B cell (primary cell): Measurements from ENCODE around the gene IL31. TPM values are rescaled to one million over a fixed set of nuclear protein-coding genes. Genes with fewer than 3 reads are reported as not detected.

ENCODE experiments used
- ATAC-seq: fragments of 200-7000 bp; cut with Tn5 transposase; one replicate; pipeline ENCODE4 v1.10.0; 2021; ENCODE audit warnings: low read depth, mild to moderate bottlenecking, moderate number of reproducible peaks, moderate library complexity
- CTCF ChIA-PET: fragments of 350-600 bp; sonication (Branson Sonifier 250); formaldehyde crosslinking; loops from one replicate; lab custom pipeline; 2021; ENCODE audit warnings: antibody characterized with exemption, inconsistent platforms; lab: Charles Lee
- POLR2A ChIA-PET: fragments of 350-600 bp; sonication (Branson Sonifier 250); formaldehyde crosslinking; loops from one replicate; lab custom pipeline; 2021; ENCODE audit warnings: antibody characterized with exemption; lab: Charles Lee
- DNase-seq: peaks from one replicate; pipeline ENCODE4 v3.0.0; 2013
- H2AFZ ChIP-seq: 2 replicates; pipeline ENCODE4 v1.6.1; 2012; ENCODE audit warnings: mild to moderate bottlenecking, low read depth, low read length; ENCODE audit not compliant: insufficient read depth, poor library complexity, severe bottlenecking
- H3K27ac ChIP-seq, 2 donors: 1 replicate in 1 of 2; 2 replicates in 1 of 2; pipeline ENCODE4 v1.5.1; 2012 to 2013; ENCODE audit warnings: low read length in 2 of 2, mild to moderate bottlenecking in 2 of 2, moderate library complexity in 1 of 2
- H3K27me3 ChIP-seq, 4 experiments: fragments of 200-600 bp in 1 of 4; sonication (generic) in 1 of 4; replicated peaks in 1 of 4; 1 replicate in 2 of 4; 2 replicates in 2 of 4; pipeline versions ENCODE4 v1.6.1 to v1.7.0; 2013 to 2016; ENCODE audit warnings: low read length in 3 of 4, mild to moderate bottlenecking in 2 of 4, mixed read lengths in 1 of 4, moderate library complexity in 1 of 4; ENCODE audit not compliant: insufficient read depth in 4 of 4, control insufficient read depth in 3 of 4; ENCODE audit errors: control extremely low read depth in 1 of 4
- H3K36me3 ChIP-seq, 2 experiments: replicated peaks in 1 of 2; 1 replicate in 1 of 2; 2 replicates in 1 of 2; pipeline versions ENCODE4 v1.6.1 to v1.7.1; 2013; ENCODE audit warnings: low read length in 1 of 2; ENCODE audit not compliant: insufficient read depth in 2 of 2, control insufficient read depth in 1 of 2; ENCODE audit errors: control extremely low read depth in 1 of 2, extremely low read depth in 1 of 2
- H3K4me1 ChIP-seq, 2 donors: fragments of 200-600 bp in 1 of 2; sonication (generic) in 1 of 2; 1 replicate in 1 of 2; 2 replicates in 1 of 2; pipeline versions ENCODE4 v1.5.1 to v1.6.1; 2013 to 2017; ENCODE audit warnings: low read length in 2 of 2; ENCODE audit not compliant: control insufficient read depth in 2 of 2, insufficient read depth in 2 of 2
- H3K4me2 ChIP-seq: replicated peaks from 2 replicates; pipeline ENCODE3; 2012; ENCODE audit warnings: mild to moderate bottlenecking, low read depth, low read length; ENCODE audit not compliant: poor library complexity, severe bottlenecking
- H3K4me3 ChIP-seq, 5 experiments: fragments of 200-600 bp in 1 of 5; sonication (generic) in 1 of 5; 1 replicate in 3 of 5; 2 replicates in 2 of 5; pipeline versions ENCODE4 v1.5.1 to v1.7.0; 2011 to 2016; ENCODE audit warnings: low read length in 4 of 5, mild to moderate bottlenecking in 4 of 5, low read depth in 2 of 5, control low read depth in 1 of 5, moderate library complexity in 1 of 5; ENCODE audit not compliant: insufficient read depth in 1 of 5; ENCODE audit errors: control extremely low read depth in 1 of 5, extremely low read depth in 1 of 5
- H3K79me2 ChIP-seq: fragments of 200-600 bp; sonication (generic); one replicate; pipeline ENCODE4 v1.6.0; 2016; ENCODE audit warnings: low read length; ENCODE audit not compliant: control insufficient read depth, insufficient read depth
- H3K9ac ChIP-seq: fragments of 200-600 bp; sonication (generic); 2 replicates; pipeline ENCODE4 v1.6.1; 2017; ENCODE audit warnings: mild to moderate bottlenecking, low read length, moderate library complexity
- H3K9me3 ChIP-seq, 3 donors: one replicate each; pipeline versions ENCODE4 v1.6.1 to v1.7.1; 2013; ENCODE audit warnings: low read length in 2 of 3; ENCODE audit not compliant: control insufficient read depth in 2 of 3, insufficient read depth in 1 of 3; ENCODE audit errors: control extremely low read depth in 1 of 3
- H4K20me1 ChIP-seq: 2 replicates; pipeline ENCODE4 v1.6.0; 2012; ENCODE audit warnings: mild to moderate bottlenecking, low read length; ENCODE audit not compliant: insufficient read depth, control insufficient read depth, poor library complexity, severe bottlenecking
- H3K27ac Mint-ChIP-seq: one replicate; pipeline ENCODE4 v1.8.0; 2021; ENCODE audit warnings: mixed read lengths
- H3K27me3 Mint-ChIP-seq: one replicate; pipeline ENCODE4 v1.8.0; 2021; ENCODE audit warnings: mixed read lengths
- H3K4me1 Mint-ChIP-seq: one replicate; pipeline ENCODE4 v1.8.0; 2021; ENCODE audit warnings: mixed read lengths
- H3K4me3 Mint-ChIP-seq: one replicate; pipeline ENCODE4 v1.8.0; 2021; ENCODE audit warnings: mixed read lengths
- H3K9me3 Mint-ChIP-seq: one replicate; pipeline ENCODE4 v1.8.0; 2022; ENCODE audit warnings: mixed read lengths; ENCODE audit not compliant: insufficient read depth
- CTCF ChIP-seq: fragments of 200-600 bp; IDR thresholded peaks from one replicate; pipeline ENCODE4 v1.8.0; 2022; ENCODE audit warnings: antibody characterized with exemption, mild to moderate bottlenecking
- EZH2 ChIP-seq: IDR thresholded peaks from 2 replicates; pipeline ENCODE4 v1.6.1; 2012; ENCODE audit warnings: borderline replicate concordance, low read depth, mild to moderate bottlenecking, moderate library complexity, low read length; ENCODE audit not compliant: insufficient read depth, poor library complexity, severe bottlenecking
- WGBS: methylation state at CpG from one replicate; pipeline ENCODE4 v1.1.5; 2013; ENCODE audit warnings: missing lambda C conversion rate; ENCODE audit not compliant: insufficient coverage; 5-methylcytosine and 5-hydroxymethylcytosine counted together
- intact Hi-C: fragments of 100-400 bp; cut with micrococcal nuclease; formaldehyde crosslinking; loops from one replicate; pipeline ENCODE4 v1.10.0; 2022
- polyA plus RNA-seq: library from polyadenylated mRNA; depleted of rRNA; stranded (reverse); fragments of >200 nt; gene quantifications from 2 replicates; pipeline ENCODE4 v1.2.3, GENCODE V29; 2012
- total RNA-seq, 2 donors: library from RNA; stranded (reverse); fragments of 120-200 nt in 1 of 2; gene quantifications; 1 replicate in 1 of 2; 2 replicates in 1 of 2; pipeline versions ENCODE4 v1.2.3 to v1.2.4, GENCODE V29; 2013 to 2022

Gene IL31
- total and polyA plus RNA-seq, 2 donors (not counting 1 experiment from before 2014, with no cell fraction given) = not detected

GRCh38 chr12:122166422-122167349, 7.3 kb downstream of the IL31 start:
- H3K27ac ChIP-seq = no peak overlapping the region
- H3K36me3 ChIP-seq = no peaks in the 10 kb centered on the region
- no peaks in the 10 kb centered on the region for H3K79me2 ChIP-seq
- no peaks in the 10 kb centered on the region for H3K4me1 ChIP-seq
- WGBS = 80% methylated on average over 18 of the region's 22 CpGs
- ATAC-seq (no peak), DNase-seq (no peak)
- ChIA-PET POLR2A (no interaction called here), CTCF (interaction anchor here (0.5 to 0.7 kb wide), 2 partner anchors 59 to 136 kb away, joined by 3 read pairs; partner anchors contain the start of gene DIABLO)
- H3K4me3 ChIP-seq = no peak overlapping the region
- TF ChIP-seq CTCF (no peak), EZH2 (no peak)
- no peak overlapping the region for H3K9ac ChIP-seq
- H2AFZ ChIP-seq = no peak overlapping the region
- H3K27me3 ChIP-seq = peaks cover 0 to 6% (median 0%) of the 10 kb centered on the region in 4 experiments
- no peak overlapping the region for H3K27ac Mint-ChIP-seq
- peaks cover 17% of the 10 kb centered on the region for H3K27me3 Mint-ChIP-seq
- intact Hi-C loops = no loop called here
- H3K4me1 Mint-ChIP-seq = no peaks in the 10 kb centered on the region
- no peaks in the 10 kb centered on the region for H3K9me3 ChIP-seq
- H3K4me3 Mint-ChIP-seq = no peak overlapping the region
- H3K4me2 ChIP-seq = no peak overlapping the region
- no peaks in the 10 kb centered on the region for H4K20me1 ChIP-seq
- H3K9me3 Mint-ChIP-seq = no peaks in the 10 kb centered on the region

- peaks cover 13% of the 10 kb centered on the region for H3K27me3 Mint-ChIP-seq
- H4K20me1 ChIP-seq = no peaks in the 10 kb centered on the region
- H3K9me3 ChIP-seq = no peaks in the 10 kb centered on the region
- H3K27ac Mint-ChIP-seq = no peak overlapping the region
- H3K4me1 Mint-ChIP-seq = no peaks in the 10 kb centered on the region
- peaks cover 0 to 6% (median 0%) of the 10 kb centered on the region in 4 experiments for H3K27me3 ChIP-seq
- no peak overlapping the region for H3K27ac ChIP-seq
- no peak for ATAC-seq
- no peak for DNase-seq
- H3K9ac ChIP-seq = no peak overlapping the region
- no peaks in the 10 kb centered on the region for H3K36me3 ChIP-seq
- TF ChIP-seq EZH2 (no peak), CTCF (no peak)
- no CpG with 5 or more reads among the region's 3 CpGs for WGBS
- no peaks in the 10 kb centered on the region for H3K4me1 ChIP-seq
- no peak overlapping the region for H3K4me3 Mint-ChIP-seq
- no peak overlapping the region for H3K4me2 ChIP-seq
- no peaks in the 10 kb centered on the region for H3K9me3 Mint-ChIP-seq
- ChIA-PET CTCF (no interaction called here), POLR2A (no interaction called here)
- H2AFZ ChIP-seq = no peak overlapping the region
- intact Hi-C loops = no loop called here
- no peaks in the 10 kb centered on the region for H3K79me2 ChIP-seq
- H3K4me3 ChIP-seq = no peak overlapping the region
Observed at GRCh38 chr12:122162976-122163375, 11.0 kb downstream of the IL31 start.
